ENCODE results near the gene FAM13A.

DNA sequence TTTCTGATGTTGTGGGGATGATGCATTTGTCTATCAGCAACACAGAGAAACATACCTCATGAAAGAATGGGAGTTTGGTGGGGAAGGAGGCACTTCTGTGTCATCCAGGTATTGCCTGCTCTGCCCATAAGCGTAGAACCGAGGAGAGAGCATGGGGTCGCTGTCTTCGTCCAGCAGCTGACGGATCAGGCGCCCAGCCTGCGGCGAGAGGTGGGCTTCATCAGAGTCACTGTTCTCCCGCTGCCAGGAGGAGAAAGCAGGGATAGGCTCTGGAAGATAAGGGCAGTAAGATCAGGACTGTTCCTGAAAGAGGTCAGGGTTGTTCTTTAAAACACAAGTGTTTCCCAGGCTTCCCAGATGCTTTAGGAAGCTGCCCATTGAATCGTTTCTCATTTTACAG lies 306.6 kb downstream of the FAM13A start:
- TF ChIP-seq, protein P1, sequence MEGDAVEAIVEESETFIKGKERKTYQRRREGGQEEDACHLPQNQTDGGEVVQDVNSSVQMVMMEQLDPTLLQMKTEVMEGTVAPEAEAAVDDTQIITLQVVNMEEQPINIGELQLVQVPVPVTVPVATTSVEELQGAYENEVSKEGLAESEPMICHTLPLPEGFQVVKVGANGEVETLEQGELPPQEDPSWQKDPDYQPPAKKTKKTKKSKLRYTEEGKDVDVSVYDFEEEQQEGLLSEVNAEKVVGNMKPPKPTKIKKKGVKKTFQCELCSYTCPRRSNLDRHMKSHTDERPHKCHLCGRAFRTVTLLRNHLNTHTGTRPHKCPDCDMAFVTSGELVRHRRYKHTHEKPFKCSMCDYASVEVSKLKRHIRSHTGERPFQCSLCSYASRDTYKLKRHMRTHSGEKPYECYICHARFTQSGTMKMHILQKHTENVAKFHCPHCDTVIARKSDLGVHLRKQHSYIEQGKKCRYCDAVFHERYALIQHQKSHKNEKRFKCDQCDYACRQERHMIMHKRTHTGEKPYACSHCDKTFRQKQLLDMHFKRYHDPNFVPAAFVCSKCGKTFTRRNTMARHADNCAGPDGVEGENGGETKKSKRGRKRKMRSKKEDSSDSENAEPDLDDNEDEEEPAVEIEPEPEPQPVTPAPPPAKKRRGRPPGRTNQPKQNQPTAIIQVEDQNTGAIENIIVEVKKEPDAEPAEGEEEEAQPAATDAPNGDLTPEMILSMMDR (IDR thresholded peaks at IDR 0.05), result no peak
- no peak for TF ChIP-seq POLR2AphosphoS5 (IDR thresholded peaks at IDR 0.05)

Measured in breast epithelium (tissue), 3 donors.